IMR-90 (cell line): ENCODE results near the gene TRIM36. TPM values are rescaled to one million over a fixed set of nuclear protein-coding genes. Genes with fewer than 3 reads are reported as not detected.

Source experiments
- ATAC-seq: fragments of 200-7000 bp; cut with Tn5 transposase; 2 replicates; pipeline ENCODE4 v1.9.1; 2020; ENCODE audit warnings: low read depth, mild to moderate bottlenecking, moderate library complexity
- BruUV-seq: library from RNA; stranded (reverse); fragments of 400-500 nt; replicated peaks from 2 replicates; lab custom pipeline; 2021; lab: Mats Ljungman, UMichigan
- CTCF ChIA-PET: fragments of 300-600 bp; formaldehyde crosslinking; extraction: SDS; loops from one replicate; lab custom pipeline; 2021; ENCODE audit warnings: antibody characterized with exemption; lab: Yijun Ruan, JAX
- POLR2A ChIA-PET: fragments of 300-600 bp; sonication (Branson Sonifier 250); formaldehyde crosslinking; loops from one replicate; lab custom pipeline; 2022; ENCODE audit warnings: antibody characterized with exemption; ENCODE audit not compliant: unreplicated experiment; lab: Charles Lee
- DNase-seq: peaks from one replicate; pipeline ENCODE4 v3.0.0; 2013
- H2AFZ ChIP-seq: replicated peaks from 2 replicates; pipeline ENCODE3; 2013; ENCODE audit warnings: low read length, mild to moderate bottlenecking; ENCODE audit not compliant: poor library complexity
- H2AK5ac ChIP-seq: 2 replicates; pipeline ENCODE4 v1.6.1; 2013; ENCODE audit warnings: low read depth, low read length, inconsistent platforms
- H2AK9ac ChIP-seq: replicated peaks from 2 replicates; pipeline ENCODE3; 2013; ENCODE audit warnings: mild to moderate bottlenecking, low read depth, low read length, moderate library complexity; ENCODE audit not compliant: poor library complexity
- H2BK120ac ChIP-seq: 2 replicates; pipeline ENCODE4 v1.6.1; 2013; ENCODE audit warnings: low read depth, low read length, inconsistent platforms
- H2BK15ac ChIP-seq: 3 replicates; pipeline ENCODE4 v1.6.1; 2013; ENCODE audit warnings: low read depth, low read length, inconsistent platforms
- H2BK20ac ChIP-seq: 2 replicates; pipeline ENCODE4 v1.6.1; 2013; ENCODE audit warnings: low read depth, mild to moderate bottlenecking, inconsistent platforms, low read length, moderate library complexity
- H2BK5ac ChIP-seq: 2 replicates; pipeline ENCODE4 v1.6.1; 2013; ENCODE audit warnings: mild to moderate bottlenecking, low read depth, low read length, inconsistent platforms; ENCODE audit not compliant: poor library complexity, severe bottlenecking
- H3K14ac ChIP-seq: replicated peaks from 2 replicates; pipeline ENCODE4 v1.6.1; 2013; ENCODE audit warnings: low read depth, low read length, inconsistent platforms
- H3K18ac ChIP-seq: 2 replicates; pipeline ENCODE4 v1.6.1; 2013; ENCODE audit warnings: low read depth, low read length, control low read depth
- H3K23ac ChIP-seq: 2 replicates; pipeline ENCODE4 v1.6.1; 2013; ENCODE audit warnings: low read depth, low read length, inconsistent platforms
- H3K27ac ChIP-seq: 2 replicates; pipeline ENCODE4 v1.5.1; 2013; ENCODE audit warnings: mild to moderate bottlenecking, control low read depth, low read length; ENCODE audit not compliant: insufficient read depth
- H3K27me3 ChIP-seq: 2 replicates; pipeline ENCODE4 v1.6.1; 2013; ENCODE audit warnings: low read length; ENCODE audit not compliant: control insufficient read depth, insufficient read depth
- H3K36me3 ChIP-seq: 2 replicates; pipeline ENCODE4 v1.6.1; 2013; ENCODE audit warnings: low read length, mixed read lengths; ENCODE audit not compliant: control insufficient read depth, insufficient read depth
- H3K4ac ChIP-seq: 2 replicates; pipeline ENCODE4 v1.6.1; 2013; ENCODE audit warnings: low read depth, low read length, inconsistent platforms
- H3K4me1 ChIP-seq: 2 replicates; pipeline ENCODE4 v1.6.1; 2013; ENCODE audit warnings: low read length, mixed read lengths; ENCODE audit not compliant: control insufficient read depth, insufficient read depth
- H3K4me2 ChIP-seq: 2 replicates; pipeline ENCODE4 v1.6.1; 2013; ENCODE audit warnings: low read depth, mild to moderate bottlenecking, control low read depth, low read length, moderate library complexity
- H3K4me3 ChIP-seq: 2 replicates; pipeline ENCODE4 v1.5.1; 2013; ENCODE audit warnings: low read depth, mild to moderate bottlenecking, control low read depth, low read length, moderate library complexity; ENCODE audit not compliant: insufficient read depth
- H3K56ac ChIP-seq: 2 replicates; pipeline ENCODE4 v1.6.1; 2013; ENCODE audit warnings: low read length, inconsistent platforms; ENCODE audit not compliant: insufficient read depth; ENCODE audit errors: extremely low read depth
- H3K79me1 ChIP-seq, 2 experiments: 2 replicates each; pipeline ENCODE4 v1.6.1; 2013; ENCODE audit warnings: low read length in 2 of 2, inconsistent platforms in 1 of 2, low read depth in 1 of 2
- H3K9ac ChIP-seq: 2 replicates; pipeline ENCODE4 v1.6.1; 2013; ENCODE audit warnings: low read depth, low read length, control low read depth
- H3K9me1 ChIP-seq: 2 replicates; pipeline ENCODE4 v1.6.1; 2013; ENCODE audit warnings: low read length, inconsistent platforms; ENCODE audit not compliant: insufficient read depth
- H3K9me3 ChIP-seq: 2 replicates; pipeline ENCODE4 v1.6.1; 2013; ENCODE audit warnings: low read length; ENCODE audit not compliant: control insufficient read depth, insufficient read depth
- H4K20me1 ChIP-seq: 2 replicates; pipeline ENCODE4 v1.6.1; 2013; ENCODE audit warnings: low read length, inconsistent platforms; ENCODE audit not compliant: insufficient read depth
- H4K5ac ChIP-seq: 2 replicates; pipeline ENCODE4 v1.6.1; 2013; ENCODE audit warnings: mild to moderate bottlenecking, low read depth, low read length, control low read depth
- H4K8ac ChIP-seq, 2 experiments: 2 replicates each; pipeline ENCODE4 v1.6.1; 2013; ENCODE audit warnings: low read depth in 2 of 2, low read length in 2 of 2, control low read depth in 1 of 2, inconsistent platforms in 1 of 2
- H4K91ac ChIP-seq: 2 replicates; pipeline ENCODE4 v1.6.1; 2013; ENCODE audit warnings: low read depth, low read length, inconsistent platforms; ENCODE audit not compliant: insufficient read depth
- CEBPB ChIP-seq: IDR thresholded peaks from 2 replicates; pipeline ENCODE4 v1.6.1; 2012; ENCODE audit warnings: low read depth, low read length, improper control_type of control experiment
- CHD1 ChIP-seq: IDR thresholded peaks from 2 replicates; pipeline ENCODE4 v1.6.1; 2012; ENCODE audit warnings: low read depth, low read length, improper control_type of control experiment
- FOS ChIP-seq: fragments of 150-350 bp; IDR thresholded peaks from 2 replicates; pipeline ENCODE4 v1.6.1; 2016; ENCODE audit warnings: low read depth, low read length
- MAFK ChIP-seq: IDR thresholded peaks from 2 replicates; pipeline ENCODE4 v1.6.1; 2012; ENCODE audit warnings: low read depth, low read length, improper control_type of control experiment
- MAZ ChIP-seq: IDR thresholded peaks from 2 replicates; pipeline ENCODE4 v1.6.1; 2012; ENCODE audit warnings: low read depth, mild to moderate bottlenecking, low read length, improper control_type of control experiment, moderate library complexity, borderline replicate concordance
- MXI1 ChIP-seq: IDR thresholded peaks from 2 replicates; pipeline ENCODE4 v1.6.1; 2012; ENCODE audit warnings: low read depth, mild to moderate bottlenecking, low read length, moderate library complexity, borderline replicate concordance
- NFE2L2 ChIP-seq: fragments of 150-350 bp; IDR thresholded peaks from 2 replicates; pipeline ENCODE4 v1.6.1; 2016; ENCODE audit warnings: low read depth, mild to moderate bottlenecking, low read length
- RAD21 ChIP-seq: IDR thresholded peaks from 2 replicates; pipeline ENCODE4 v1.6.1; 2012; ENCODE audit warnings: low read length, improper control_type of control experiment
- RCOR1 ChIP-seq: IDR thresholded peaks from 2 replicates; pipeline ENCODE4 v1.6.1; 2012; ENCODE audit warnings: mild to moderate bottlenecking, low read length, improper control_type of control experiment; ENCODE audit not compliant: insufficient replicate concordance
- RFX5 ChIP-seq: IDR thresholded peaks from 2 replicates; pipeline ENCODE4 v1.8.0; 2012; ENCODE audit warnings: low read depth, mild to moderate bottlenecking, low read length, moderate library complexity
- SMC3 ChIP-seq: fragments of 150-350 bp; IDR thresholded peaks from 2 replicates; pipeline ENCODE4 v1.6.1; 2016; ENCODE audit warnings: low read depth, mild to moderate bottlenecking, antibody characterized with exemption, low read length, moderate library complexity
- WGBS, 2 experiments: methylation state at CpG; one replicate each; pipeline versions ENCODE4 v1.1.5 to v1.1.7; 2013; ENCODE audit warnings: missing lambda C conversion rate in 2 of 2; ENCODE audit not compliant: insufficient read length in 1 of 2; ENCODE audit errors: extremely low coverage in 2 of 2; 5-methylcytosine and 5-hydroxymethylcytosine counted together
- dilution Hi-C: fragments of 300-500 bp; cut with HindIII; formaldehyde crosslinking; loops from one replicate; pipeline ENCODE4 v1.14.3; 2018; ENCODE audit warnings: low sequenced_read_pairs; ENCODE audit not compliant: unreplicated experiment
- in situ Hi-C: fragments of 300-500 bp; cut with MboI; formaldehyde crosslinking; loops from 3 replicates; pipeline ENCODE4 v1.14.3; 2019; ENCODE audit warnings: low sequenced_read_pairs, inconsistent platforms, mixed read lengths
- intact Hi-C: fragments of 100-400 bp; cut with micrococcal nuclease; formaldehyde crosslinking; loops from 2 replicates; pipeline ENCODE4 v1.10.0; 2022
- polyA plus RNA-seq, 3 experiments: library from polyadenylated mRNA; depleted of rRNA; stranded (reverse); fragments of >200 nt; gene quantifications; 2 replicates each; pipeline ENCODE4 v1.2.3, GENCODE V29; 2012; ENCODE audit warnings: low replicate concordance in 1 of 3
- total RNA-seq: library from RNA; depleted of rRNA; stranded (reverse); fragments of >200 nt; gene quantifications from 2 replicates; pipeline ENCODE4 v1.2.3, GENCODE V29; 2012
- TF ChIP-seq, protein P1 (sequence below): conservative IDR thresholded peaks from 2 replicates; pipeline ENCODE4 v1.5.1; 2012; ENCODE audit warnings: mild to moderate bottlenecking, low read depth, low read length, improper control_type of control experiment
- TF ChIP-seq, protein P2 (sequence below): fragments of 150-350 bp; IDR thresholded peaks from 2 replicates; pipeline ENCODE4 v1.6.1; 2016; ENCODE audit warnings: low read depth, mild to moderate bottlenecking, low read length, moderate library complexity, borderline replicate concordance
- TF ChIP-seq, protein P3 (sequence below): fragments of 150-350 bp; IDR thresholded peaks from 2 replicates; pipeline ENCODE4 v1.6.1; 2017; ENCODE audit warnings: mild to moderate bottlenecking, antibody characterized with exemption, low read length, low read depth

TRIM36 gene
- total and polyA plus RNA-seq, 2 of the 4 experiments (the other 2 are of a cell fraction), result 0.10 to 0.18 TPM

DNA sequence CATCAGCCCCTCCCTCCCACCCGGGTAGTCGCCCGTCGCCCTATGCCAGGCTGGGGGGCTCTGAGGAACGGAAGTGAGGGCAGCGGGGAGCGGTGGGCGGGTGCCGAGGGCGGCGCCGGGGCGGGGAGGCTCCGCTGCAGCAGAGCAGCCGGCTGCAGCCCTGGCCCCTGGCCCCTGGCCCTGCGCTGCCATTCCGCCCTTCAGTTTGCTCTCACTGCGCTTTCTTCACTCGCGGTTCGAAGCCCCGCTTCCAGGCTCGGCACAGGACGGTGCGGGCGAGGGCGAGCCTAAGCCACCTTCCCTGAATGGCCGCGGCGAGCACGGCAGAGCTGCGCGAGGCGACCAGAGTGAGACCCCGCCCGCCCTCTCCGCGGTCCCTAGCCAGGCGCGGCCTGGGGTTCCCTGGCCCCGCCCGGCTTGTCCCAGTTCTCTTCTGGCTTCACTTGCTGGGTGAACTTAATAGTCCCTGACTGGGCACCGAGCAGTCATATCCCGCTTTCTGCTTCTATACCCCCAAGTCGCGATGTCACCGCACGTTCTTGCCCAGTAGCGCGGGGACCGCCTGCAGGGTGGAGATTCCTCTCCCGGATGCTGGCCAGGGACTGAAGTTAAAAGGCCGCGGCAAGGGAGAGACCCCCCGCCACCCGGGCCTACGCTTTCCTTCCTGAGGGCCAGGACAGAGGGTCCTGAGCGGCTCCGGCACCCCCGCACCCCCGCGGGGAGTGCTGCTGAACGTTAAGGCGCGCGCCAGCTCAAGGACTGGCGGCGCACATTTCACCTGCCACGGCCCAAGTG, 623 bp upstream of the TRIM36 start:
- no peaks in the 10 kb centered on the region for H4K20me1 ChIP-seq
- peak overlapping the region; percentile 73 for H3K4me3 ChIP-seq
- peaks cover 8% of the 10 kb centered on the region; the same call in 1 of the 2 replicates for H3K9me3 ChIP-seq
- no peak overlapping the region for H3K56ac ChIP-seq
- BruUV-seq, result no TSS peak
- ChIA-PET CTCF (interaction anchor here (0.5 to 1.1 kb wide), 2 partner anchors 139 to 528 kb away, joined by 3 read pairs; no protein-coding TSS in a partner anchor), POLR2A (no interaction called here)
- no peaks in the 10 kb centered on the region for H3K79me1 ChIP-seq
- H3K4me2 ChIP-seq, result peak overlapping the region; percentile 78
- DNase-seq, result peak; percentile 1
- dilution Hi-C loops (no loop called here), in situ Hi-C loops (no loop called here), intact Hi-C loops (no loop called here)
- H3K23ac ChIP-seq, result no peak overlapping the region
- peak overlapping the region; percentile 86 for H2AFZ ChIP-seq
- no peak overlapping the region for H4K91ac ChIP-seq
- peaks cover 4% of the 10 kb centered on the region; the same call in 1 of the 2 replicates for H3K4me1 ChIP-seq
- no peak overlapping the region for H4K5ac ChIP-seq
- H3K27ac ChIP-seq, result no peak overlapping the region
- H3K27me3 ChIP-seq, result peaks cover 49% of the 10 kb centered on the region
- no peak overlapping the region for H4K8ac ChIP-seq
- H2BK120ac ChIP-seq, result no peak overlapping the region
- H3K14ac ChIP-seq, result no peak overlapping the region
- no peaks in the 10 kb centered on the region for H3K36me3 ChIP-seq
- no peak overlapping the region for H3K4ac ChIP-seq
- 1% methylated on average over 23 of the region's 69 CpGs; no CpG with 5 or more reads in 1 of the 2 experiments for WGBS, 2 experiments
- H2BK15ac ChIP-seq, result no peak overlapping the region
- H2BK5ac ChIP-seq, result no peak overlapping the region
- no peak overlapping the region for H3K9ac ChIP-seq
- peak; percentile 67 for ATAC-seq
- no peak overlapping the region for H2AK5ac ChIP-seq
- peak overlapping the region; percentile 5 for H2AK9ac ChIP-seq
- H3K9me1 ChIP-seq, result no peaks in the 10 kb centered on the region
- no peak overlapping the region for H3K18ac ChIP-seq
- no peak overlapping the region for H2BK20ac ChIP-seq
- no peak for TF ChIP-seq MXI1
- no peak for TF ChIP-seq NFE2L2
- no peak for TF ChIP-seq FOS
- no peak for TF ChIP-seq MAFK
- no peak for TF ChIP-seq RCOR1
- no peak for TF ChIP-seq RFX5
- no peak for TF ChIP-seq RAD21
- TF ChIP-seq CHD1, result no peak
- TF ChIP-seq CEBPB, result no peak
- TF ChIP-seq, protein P1, sequence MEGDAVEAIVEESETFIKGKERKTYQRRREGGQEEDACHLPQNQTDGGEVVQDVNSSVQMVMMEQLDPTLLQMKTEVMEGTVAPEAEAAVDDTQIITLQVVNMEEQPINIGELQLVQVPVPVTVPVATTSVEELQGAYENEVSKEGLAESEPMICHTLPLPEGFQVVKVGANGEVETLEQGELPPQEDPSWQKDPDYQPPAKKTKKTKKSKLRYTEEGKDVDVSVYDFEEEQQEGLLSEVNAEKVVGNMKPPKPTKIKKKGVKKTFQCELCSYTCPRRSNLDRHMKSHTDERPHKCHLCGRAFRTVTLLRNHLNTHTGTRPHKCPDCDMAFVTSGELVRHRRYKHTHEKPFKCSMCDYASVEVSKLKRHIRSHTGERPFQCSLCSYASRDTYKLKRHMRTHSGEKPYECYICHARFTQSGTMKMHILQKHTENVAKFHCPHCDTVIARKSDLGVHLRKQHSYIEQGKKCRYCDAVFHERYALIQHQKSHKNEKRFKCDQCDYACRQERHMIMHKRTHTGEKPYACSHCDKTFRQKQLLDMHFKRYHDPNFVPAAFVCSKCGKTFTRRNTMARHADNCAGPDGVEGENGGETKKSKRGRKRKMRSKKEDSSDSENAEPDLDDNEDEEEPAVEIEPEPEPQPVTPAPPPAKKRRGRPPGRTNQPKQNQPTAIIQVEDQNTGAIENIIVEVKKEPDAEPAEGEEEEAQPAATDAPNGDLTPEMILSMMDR, result no peak
- no peak for TF ChIP-seq SMC3
- TF ChIP-seq, protein P2, sequence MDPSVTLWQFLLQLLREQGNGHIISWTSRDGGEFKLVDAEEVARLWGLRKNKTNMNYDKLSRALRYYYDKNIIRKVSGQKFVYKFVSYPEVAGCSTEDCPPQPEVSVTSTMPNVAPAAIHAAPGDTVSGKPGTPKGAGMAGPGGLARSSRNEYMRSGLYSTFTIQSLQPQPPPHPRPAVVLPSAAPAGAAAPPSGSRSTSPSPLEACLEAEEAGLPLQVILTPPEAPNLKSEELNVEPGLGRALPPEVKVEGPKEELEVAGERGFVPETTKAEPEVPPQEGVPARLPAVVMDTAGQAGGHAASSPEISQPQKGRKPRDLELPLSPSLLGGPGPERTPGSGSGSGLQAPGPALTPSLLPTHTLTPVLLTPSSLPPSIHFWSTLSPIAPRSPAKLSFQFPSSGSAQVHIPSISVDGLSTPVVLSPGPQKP, result no peak
- TF ChIP-seq, protein P3, sequence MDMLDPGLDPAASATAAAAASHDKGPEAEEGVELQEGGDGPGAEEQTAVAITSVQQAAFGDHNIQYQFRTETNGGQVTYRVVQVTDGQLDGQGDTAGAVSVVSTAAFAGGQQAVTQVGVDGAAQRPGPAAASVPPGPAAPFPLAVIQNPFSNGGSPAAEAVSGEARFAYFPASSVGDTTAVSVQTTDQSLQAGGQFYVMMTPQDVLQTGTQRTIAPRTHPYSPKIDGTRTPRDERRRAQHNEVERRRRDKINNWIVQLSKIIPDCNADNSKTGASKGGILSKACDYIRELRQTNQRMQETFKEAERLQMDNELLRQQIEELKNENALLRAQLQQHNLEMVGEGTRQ, result no peak
- TF ChIP-seq MAZ, result no peak
